GM23248 (cell line): Measurements from ENCODE around the gene REG3A. TPM values are rescaled to one million over a fixed set of nuclear protein-coding genes. Genes with fewer than 3 reads are reported as not detected.

Experiments
- DNase-seq: peaks from one replicate; pipeline ENCODE4 v3.0.0-alpha.2; 2015
- H2AFZ ChIP-seq: fragments of 200-600 bp; sonication (generic); 2 replicates; pipeline ENCODE4 v1.6.1; 2016; ENCODE audit warnings: antibody characterized with exemption
- H3F3A ChIP-seq: fragments of 200-600 bp; sonication (generic); 2 replicates; pipeline ENCODE4 v1.6.1; 2016; ENCODE audit warnings: mild to moderate bottlenecking, antibody characterized with exemption, mixed run types; ENCODE audit not compliant: insufficient read depth
- H3K27ac ChIP-seq: fragments of 200-600 bp; sonication (generic); 2 replicates; pipeline ENCODE4 v1.5.1; 2016; ENCODE audit warnings: mild to moderate bottlenecking
- H3K27me3 ChIP-seq: fragments of 200-600 bp; sonication (generic); replicated peaks from 2 replicates; pipeline ENCODE4 v1.6.1; 2016; ENCODE audit warnings: mild to moderate bottlenecking; ENCODE audit not compliant: insufficient read depth
- H3K36me3 ChIP-seq: fragments of 200-600 bp; sonication (generic); 2 replicates; pipeline ENCODE4 v1.6.1; 2016; ENCODE audit warnings: low read depth, mild to moderate bottlenecking
- H3K4me1 ChIP-seq: fragments of 200-600 bp; sonication (generic); 2 replicates; pipeline ENCODE4 v1.6.1; 2016; ENCODE audit warnings: mild to moderate bottlenecking; ENCODE audit not compliant: insufficient read depth
- H3K4me2 ChIP-seq: fragments of 200-600 bp; sonication (generic); one replicate; pipeline ENCODE4 v1.6.1; 2016; ENCODE audit warnings: mild to moderate bottlenecking; ENCODE audit not compliant: unreplicated experiment
- H3K4me3 ChIP-seq: fragments of 200-600 bp; sonication (generic); 2 replicates; pipeline ENCODE4 v1.5.1; 2016; ENCODE audit warnings: mild to moderate bottlenecking
- H3K79me2 ChIP-seq: fragments of 200-600 bp; sonication (generic); 2 replicates; pipeline ENCODE4 v1.6.1; 2016; ENCODE audit warnings: mild to moderate bottlenecking; ENCODE audit not compliant: insufficient read depth
- H3K9ac ChIP-seq: fragments of 200-600 bp; sonication (generic); 2 replicates; pipeline ENCODE4 v1.6.1; 2016; ENCODE audit warnings: mild to moderate bottlenecking
- H3K9me2 ChIP-seq: fragments of 200-600 bp; sonication (generic); 2 replicates; pipeline ENCODE4 v1.6.1; 2016; ENCODE audit warnings: mixed run types, mild to moderate bottlenecking, moderate library complexity; ENCODE audit not compliant: insufficient read depth
- H3K9me3 ChIP-seq: fragments of 200-600 bp; sonication (generic); one replicate; pipeline ENCODE4 v1.6.1; 2017; ENCODE audit warnings: low read depth
- H4K20me1 ChIP-seq: fragments of 200-600 bp; sonication (generic); 2 replicates; pipeline ENCODE4 v1.6.0; 2016; ENCODE audit not compliant: insufficient read depth
- EZH2 ChIP-seq: fragments of 200-600 bp; sonication (generic); IDR thresholded peaks from 2 replicates; pipeline ENCODE4 v1.6.1; 2018; ENCODE audit warnings: antibody characterized with exemption, mild to moderate bottlenecking; ENCODE audit not compliant: insufficient read depth, poor library complexity, severe bottlenecking
- EZH2phosphoT487 ChIP-seq: fragments of 200-600 bp; sonication (generic); IDR thresholded peaks from 2 replicates; pipeline ENCODE4 v1.6.1; 2018; ENCODE audit warnings: antibody characterized with exemption, moderate library complexity, mild to moderate bottlenecking, low read depth; ENCODE audit not compliant: insufficient read depth
- WGBS, 2 experiments: methylation state at CpG; one replicate each; pipeline ENCODE4 v1.1.6; 2015 to 2017; ENCODE audit warnings: low lambda C conversion rate in 2 of 2, low coverage in 1 of 2; ENCODE audit errors: missing lambda C conversion rate in 2 of 2; 5-methylcytosine and 5-hydroxymethylcytosine counted together
- in situ Hi-C: fragments of 300-500 bp; cut with MboI; formaldehyde crosslinking; loops from 2 replicates; pipeline ENCODE4 v1.15.0; 2020
- polyA plus RNA-seq: library from polyadenylated mRNA; unstranded; fragments of >200 nt; fragmentation: Nextera tagmentation; extraction: Ambion mirVana; gene quantifications from 2 replicates; pipeline ENCODE4 v1.2.1, GENCODE V29; 2016
- total RNA-seq: library from RNA; depleted of rRNA; stranded (reverse); fragments of >200 nt; shearing (Covaris generic); gene quantifications from 2 replicates; pipeline ENCODE4 v1.2.3, GENCODE V29; 2014

REG3A gene
- total and polyA plus RNA-seq, 2 experiments from 2014 or later: not detected

DNA sequence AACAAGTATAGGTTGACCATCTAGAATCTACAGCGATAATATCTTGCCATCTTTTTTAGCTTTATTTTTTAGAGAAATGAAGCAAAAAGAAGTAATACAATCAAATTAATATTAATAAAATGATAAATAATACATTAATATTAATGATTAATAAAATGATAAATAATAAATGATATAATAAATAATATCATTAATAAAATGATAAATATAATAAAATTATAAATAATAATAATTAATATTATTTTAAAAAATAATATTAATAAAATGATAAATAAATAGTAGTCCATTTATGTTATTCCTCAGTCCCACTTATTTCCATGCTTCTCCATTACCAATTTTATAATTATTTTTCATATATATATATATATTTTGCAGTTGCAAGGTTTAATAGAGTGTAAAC is 3.2 kb upstream of the REG3A start:
- H3K9me2 ChIP-seq: no peaks in the 10 kb centered on the region
- H2AFZ ChIP-seq: no peak overlapping the region
- H3K9me3 ChIP-seq: no peaks in the 10 kb centered on the region
- H3K4me2 ChIP-seq: no peak overlapping the region
- H3K79me2 ChIP-seq: no peaks in the 10 kb centered on the region
- in situ Hi-C loops: no loop called here
- no peak overlapping the region for H3K27ac ChIP-seq
- no peak for DNase-seq
- no peaks in the 10 kb centered on the region for H3K4me1 ChIP-seq
- no peaks in the 10 kb centered on the region for H3F3A ChIP-seq
- 66 to 71% methylated on average over 1 of the region's 1 CpG for WGBS, 2 experiments
- H4K20me1 ChIP-seq: no peaks in the 10 kb centered on the region
- H3K9ac ChIP-seq: no peak overlapping the region
- no peak for TF ChIP-seq EZH2phosphoT487
- TF ChIP-seq EZH2: no peak
- no peak overlapping the region for H3K4me3 ChIP-seq
- no peaks in the 10 kb centered on the region for H3K27me3 ChIP-seq
- no peaks in the 10 kb centered on the region for H3K36me3 ChIP-seq

DNA sequence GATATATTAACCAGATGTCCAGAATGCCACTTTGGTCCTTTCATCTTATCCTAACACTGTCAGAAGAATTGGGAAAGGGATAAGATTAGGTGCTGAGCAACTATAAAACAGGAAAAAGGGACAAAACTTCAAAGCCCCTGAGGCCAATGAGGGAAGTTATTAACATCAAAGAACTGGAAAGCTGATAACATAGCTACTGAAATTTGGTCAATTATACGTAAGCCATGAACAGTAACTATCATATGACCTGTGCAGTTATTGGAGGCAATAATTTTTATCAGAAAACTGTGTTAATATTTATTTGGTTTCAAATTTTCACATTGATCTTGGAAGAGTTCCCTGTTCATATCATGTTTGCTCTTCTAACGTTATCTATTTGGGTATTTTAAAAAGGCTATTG is 2.6 kb upstream of the REG3A start:
- Histone ChIP-seq H3K9me2 (no peaks in the 10 kb centered on the region), H3K36me3 (no peaks in the 10 kb centered on the region), H2AFZ (no peak overlapping the region), H4K20me1 (no peaks in the 10 kb centered on the region), H3K79me2 (no peaks in the 10 kb centered on the region), H3K4me1 (no peaks in the 10 kb centered on the region), H3K4me2 (no peak overlapping the region), H3K9ac (no peak overlapping the region), H3K4me3 (no peak overlapping the region), H3K9me3 (no peaks in the 10 kb centered on the region), H3F3A (no peaks in the 10 kb centered on the region), H3K27ac (no peak overlapping the region), H3K27me3 (no peaks in the 10 kb centered on the region)
- no peak for TF ChIP-seq EZH2
- TF ChIP-seq EZH2phosphoT487: no peak
- no peak for DNase-seq
- WGBS, 2 experiments: 9 to 10% methylated on average over 2 of the region's 2 CpGs
- in situ Hi-C loops: no loop called here

DNA sequence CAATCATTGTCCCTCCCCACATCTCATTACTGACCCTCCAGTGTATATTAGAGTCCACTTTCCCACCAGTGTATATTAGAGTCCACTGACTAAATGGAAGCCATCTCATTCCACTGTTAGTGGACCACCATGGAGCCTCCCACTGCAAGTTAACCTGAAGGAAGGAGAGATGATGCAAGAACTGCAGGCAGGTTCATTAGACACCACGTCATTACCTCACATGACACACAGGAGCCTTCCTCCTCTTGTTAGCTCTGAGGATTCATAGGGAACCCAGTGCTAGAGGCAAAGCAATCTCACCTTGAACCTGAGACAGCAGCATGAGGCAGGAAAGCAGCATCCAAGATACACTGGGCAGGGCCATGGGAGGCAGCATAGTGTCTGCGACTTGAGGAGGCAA is 523 bp downstream of the REG3A start:
- no peak for DNase-seq
- Histone ChIP-seq H3F3A (no peaks in the 10 kb centered on the region), H3K9me2 (no peaks in the 10 kb centered on the region), H3K36me3 (no peaks in the 10 kb centered on the region), H3K27ac (no peak overlapping the region), H3K9me3 (no peaks in the 10 kb centered on the region), H3K4me3 (no peak overlapping the region), H3K4me1 (no peaks in the 10 kb centered on the region), H2AFZ (no peak overlapping the region), H3K79me2 (no peaks in the 10 kb centered on the region), H3K9ac (no peak overlapping the region), H3K27me3 (no peaks in the 10 kb centered on the region), H3K4me2 (no peak overlapping the region), H4K20me1 (no peaks in the 10 kb centered on the region)
- no peak for TF ChIP-seq EZH2
- TF ChIP-seq EZH2phosphoT487: no peak
- WGBS, 2 experiments: 0% methylated on average over 2 of the region's 2 CpGs
- in situ Hi-C loops: no loop called here

DNA sequence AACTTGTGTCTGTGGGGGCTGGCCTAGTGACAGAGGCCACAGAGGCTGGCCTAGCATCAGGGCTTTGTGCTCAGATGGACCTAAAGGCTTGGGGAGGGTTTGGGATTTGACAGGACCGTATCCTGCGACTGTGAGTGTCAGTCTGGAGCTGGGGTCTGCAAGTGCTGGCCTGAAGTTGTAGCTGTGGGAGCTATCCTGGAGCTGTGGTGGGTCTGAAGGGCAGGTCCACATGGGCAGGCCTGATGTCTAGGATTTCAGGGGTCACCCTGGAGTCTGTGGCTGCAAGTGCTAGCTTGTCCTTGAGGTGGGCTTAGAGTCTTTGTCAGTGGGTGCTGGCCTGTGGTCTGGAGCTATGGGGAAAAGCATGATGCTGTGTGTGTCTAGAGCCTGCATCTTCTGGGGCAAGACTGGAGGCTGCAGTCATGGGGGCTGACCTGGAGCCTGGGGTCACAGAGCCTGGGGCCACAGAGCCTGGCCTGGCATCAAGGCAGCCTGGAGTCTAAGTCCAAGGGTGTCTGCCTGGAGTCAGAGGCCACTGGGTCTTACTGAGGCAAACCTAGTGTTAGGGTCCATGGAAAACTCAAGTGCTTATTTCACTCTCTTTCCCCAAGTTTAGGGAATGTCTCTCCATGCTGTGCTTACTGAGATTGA is 3.6 kb downstream of the REG3A start:
- Histone ChIP-seq H3K9ac (no peak overlapping the region), H3K9me2 (no peaks in the 10 kb centered on the region), H3K4me1 (no peaks in the 10 kb centered on the region), H2AFZ (no peak overlapping the region), H3K79me2 (no peaks in the 10 kb centered on the region), H3K4me2 (no peak overlapping the region), H3K4me3 (no peak overlapping the region), H3K27ac (no peak overlapping the region), H3K27me3 (no peaks in the 10 kb centered on the region), H3F3A (no peaks in the 10 kb centered on the region), H4K20me1 (no peaks in the 10 kb centered on the region), H3K9me3 (no peaks in the 10 kb centered on the region), H3K36me3 (no peaks in the 10 kb centered on the region)
- no peak for DNase-seq
- in situ Hi-C loops: no loop called here
- TF ChIP-seq EZH2phosphoT487: no peak
- no peak for TF ChIP-seq EZH2
- WGBS, 2 experiments: 38 to 44% methylated on average over 2 of the region's 2 CpGs

DNA sequence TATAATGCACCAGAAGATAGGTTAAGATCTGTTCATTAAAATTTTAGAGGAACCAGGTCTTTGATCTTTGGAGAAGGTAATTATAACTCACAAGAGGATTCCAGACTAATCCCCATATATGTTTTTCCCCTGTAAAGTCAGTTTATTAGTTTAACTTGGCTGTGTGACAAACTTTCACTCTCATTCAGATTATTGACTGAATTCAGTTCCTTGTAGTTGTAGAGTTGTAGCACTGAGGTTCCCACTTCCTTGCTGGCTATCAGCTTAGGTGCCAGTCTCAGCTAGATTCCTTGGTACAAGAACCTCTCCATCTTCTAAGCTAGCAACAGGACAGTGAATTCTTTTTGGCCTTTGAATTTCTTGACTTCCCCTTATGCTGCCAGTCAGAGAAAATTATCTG is 20.1 kb downstream of the REG3A start:
- H3K9me2 ChIP-seq: no peaks in the 10 kb centered on the region
- H3K4me3 ChIP-seq: no peak overlapping the region
- no peaks in the 10 kb centered on the region for H3K9me3 ChIP-seq
- no peaks in the 10 kb centered on the region for H3F3A ChIP-seq
- no peaks in the 10 kb centered on the region for H3K79me2 ChIP-seq
- no peak overlapping the region for H3K27ac ChIP-seq
- H3K9ac ChIP-seq: no peak overlapping the region
- no peaks in the 10 kb centered on the region for H4K20me1 ChIP-seq
- no peak overlapping the region for H2AFZ ChIP-seq
- TF ChIP-seq EZH2 (no peak), EZH2phosphoT487 (no peak)
- in situ Hi-C loops: no loop called here
- H3K4me1 ChIP-seq: no peaks in the 10 kb centered on the region
- H3K27me3 ChIP-seq: no peaks in the 10 kb centered on the region
- no peak for DNase-seq
- H3K36me3 ChIP-seq: no peaks in the 10 kb centered on the region
- H3K4me2 ChIP-seq: no peak overlapping the region
